Measurements from ENCODE around the gene ZCCHC8.
"Not testable (repeated sequence)": the region's sequence is repeated elsewhere in the genome, so short reads cannot be mapped to it uniquely, and the experiment has no call there.

Gene ZCCHC8

DNA sequence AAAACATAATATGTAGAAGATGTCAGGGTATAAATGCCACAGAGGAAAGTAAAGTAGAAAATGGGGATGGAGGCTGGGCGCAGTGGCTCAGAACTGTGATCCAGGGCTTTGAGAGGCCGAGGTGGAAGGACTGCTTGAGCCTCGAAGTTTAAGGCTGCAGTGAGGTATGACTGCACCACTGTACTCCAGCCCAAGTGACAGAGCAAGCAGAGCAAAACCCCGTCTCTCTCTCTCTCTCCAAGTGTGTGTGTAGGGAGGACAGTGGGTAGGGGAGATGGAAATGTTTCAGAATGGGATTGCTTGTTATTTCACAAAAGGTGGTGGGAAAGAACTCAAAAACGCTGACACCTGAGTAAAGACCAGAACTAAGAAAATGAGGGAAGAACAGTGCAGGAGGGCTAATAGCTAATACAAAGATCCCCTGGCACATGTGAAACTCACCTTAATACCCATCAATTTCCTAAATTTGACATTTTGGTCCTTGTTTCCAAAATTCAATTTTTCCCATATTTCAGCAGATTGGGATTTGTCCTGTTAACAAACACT, 5.7 kb upstream of the ZCCHC8 start:
- DNase-seq = no peak

DNA sequence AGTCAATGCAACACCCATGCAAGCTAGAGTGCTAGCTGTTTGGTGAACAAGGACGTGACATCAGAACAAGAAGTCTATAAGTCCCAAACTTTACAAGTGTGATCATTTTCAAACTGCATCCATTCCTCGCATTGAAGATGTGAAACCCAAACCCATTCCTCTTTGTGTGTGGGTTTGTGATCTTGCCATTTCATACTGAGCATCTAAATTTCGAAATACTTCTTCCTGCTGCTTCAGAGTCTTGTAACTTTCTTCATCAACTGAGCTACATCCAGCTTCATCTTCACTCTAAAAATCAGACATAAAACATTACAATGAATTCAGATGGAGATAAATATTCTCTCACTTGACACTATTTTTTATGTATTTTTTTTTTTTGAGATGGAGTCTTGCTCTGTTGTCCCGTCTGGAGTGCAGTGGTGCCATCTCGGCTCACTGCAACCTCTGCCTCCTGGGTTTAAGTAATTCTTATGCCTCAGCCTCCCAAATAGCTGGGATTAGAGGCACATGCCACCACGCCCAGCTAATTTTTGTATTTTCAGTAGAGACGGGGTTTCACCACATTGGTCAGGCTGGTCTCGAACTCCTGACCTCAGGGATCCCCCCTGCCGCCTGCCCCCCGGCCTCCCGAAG, 4.8 kb upstream of the ZCCHC8 start:
- no peak for DNase-seq

DNA sequence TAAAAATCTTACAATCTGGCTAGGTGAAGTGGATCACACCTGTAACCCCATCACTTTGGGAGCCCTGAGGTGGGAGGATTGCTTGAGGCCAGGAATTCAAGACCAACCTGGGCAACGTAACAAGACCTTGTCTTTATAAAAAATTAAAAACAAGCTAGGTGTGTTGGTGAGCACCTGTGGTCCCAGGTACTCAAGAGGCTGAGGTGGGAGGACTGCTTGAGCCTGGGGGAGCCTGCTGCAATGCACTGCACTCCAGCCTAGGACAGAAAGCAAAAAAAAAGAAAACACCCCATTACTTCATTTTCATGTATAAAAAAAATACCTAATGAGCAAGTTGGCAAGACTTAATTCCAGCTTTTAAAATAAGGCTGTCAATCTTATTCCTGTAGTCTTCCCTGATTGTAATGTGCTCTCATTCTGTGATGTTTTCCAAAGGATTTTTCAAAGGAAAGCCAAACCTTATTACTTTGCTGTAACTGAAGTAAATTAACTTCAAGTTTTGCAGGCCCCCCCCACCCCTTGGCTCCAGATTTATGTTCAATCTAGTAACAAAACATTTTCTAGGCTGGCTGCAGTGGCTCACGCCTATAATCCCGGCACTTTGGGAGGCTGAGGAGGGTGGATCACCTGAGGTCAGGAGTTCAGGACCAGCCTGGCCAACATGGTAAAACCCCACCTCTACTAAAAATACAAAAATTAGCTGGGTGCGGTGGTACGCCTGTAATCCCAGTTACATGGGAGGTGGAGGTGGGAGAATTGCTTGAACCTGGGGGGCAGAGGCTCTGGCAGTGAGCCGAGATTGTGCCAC, 3.3 kb upstream of the ZCCHC8 start:
- DNase-seq = no peak

DNA sequence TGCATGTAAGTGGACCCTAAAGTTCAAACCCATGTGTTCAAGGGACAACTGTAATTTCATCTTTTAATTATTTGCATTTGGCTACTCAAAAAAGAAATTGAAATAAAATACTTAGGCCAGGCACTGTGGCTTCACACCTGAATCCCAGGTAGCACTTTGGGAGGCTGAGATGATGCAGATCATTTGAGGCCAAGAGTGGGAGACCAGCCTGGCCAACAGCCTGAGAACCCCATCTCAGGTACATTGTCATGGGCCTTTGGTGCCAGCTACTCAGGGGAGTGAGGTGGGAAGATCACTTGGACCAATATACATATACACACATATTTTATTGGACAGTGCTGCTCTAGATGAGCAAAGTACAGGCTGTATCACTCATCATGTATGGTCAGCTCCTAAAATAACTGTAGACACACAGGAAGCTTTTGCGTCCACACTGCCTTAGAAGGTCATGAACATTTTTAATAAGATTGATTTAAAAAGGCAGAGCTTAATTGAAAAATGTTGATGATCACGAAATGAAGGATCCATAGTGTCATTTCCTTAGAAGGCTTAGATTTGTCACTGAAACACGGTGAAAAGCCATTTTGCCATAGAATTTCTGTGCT, 2.5 kb upstream of the ZCCHC8 start:
- no peak for DNase-seq

DNA sequence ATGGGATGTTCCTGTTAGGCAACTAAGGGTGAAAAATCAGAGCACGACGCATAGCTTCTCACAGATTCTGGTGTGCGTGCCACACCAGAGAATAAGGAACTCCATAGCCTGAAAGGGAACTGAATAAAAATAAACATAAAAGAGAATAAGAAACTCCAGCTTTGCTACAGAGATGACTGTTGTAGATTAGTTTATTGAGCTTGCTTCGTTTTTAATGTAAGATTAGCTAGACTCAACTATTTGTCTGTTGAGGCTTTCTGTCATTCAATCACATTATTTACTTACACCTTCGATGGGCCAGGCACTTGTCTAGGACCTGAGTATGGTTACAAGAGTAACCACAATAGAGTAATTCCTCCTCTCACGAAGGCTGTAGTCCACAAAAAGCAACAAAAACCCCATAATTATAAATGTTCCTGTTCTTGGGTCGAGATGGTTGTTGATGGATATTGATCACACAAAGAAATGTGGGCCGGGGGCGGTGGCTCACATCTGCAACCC, 807 bp upstream of the ZCCHC8 start:
- DNase-seq = no peak

DNA sequence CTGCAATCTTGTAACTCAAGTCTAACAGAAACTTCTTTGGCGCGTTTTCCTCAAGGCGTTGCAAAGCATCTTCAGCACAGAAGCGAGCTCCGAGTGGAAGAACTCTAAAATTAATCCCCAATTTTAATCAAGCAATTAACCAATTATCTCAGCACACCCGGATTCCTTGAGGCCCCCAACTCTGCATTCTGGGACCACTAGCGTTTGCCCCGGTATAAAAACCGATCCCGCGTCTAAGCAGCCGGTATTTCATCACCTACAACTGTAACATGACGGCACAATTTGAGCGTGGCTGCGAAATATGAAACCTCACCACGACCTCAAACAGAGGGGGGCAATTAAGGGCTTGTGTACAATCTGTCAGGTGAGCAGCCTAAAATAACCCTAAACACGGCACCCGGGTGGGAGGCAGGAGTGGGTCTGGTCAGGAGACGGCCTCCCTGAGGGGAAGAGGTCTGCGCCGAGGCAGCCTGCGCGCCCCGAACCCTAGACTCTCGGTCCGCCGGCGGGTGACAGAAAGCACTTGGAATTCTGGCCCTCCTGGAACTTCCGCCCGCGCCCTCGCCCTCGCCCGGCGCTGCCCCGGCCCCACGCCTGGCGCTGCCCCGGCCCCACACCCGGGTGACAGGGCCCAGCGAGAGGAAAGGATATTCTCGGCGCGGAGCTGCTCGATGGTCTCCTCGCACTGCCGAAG, 594 bp downstream of the ZCCHC8 start:
- peak; percentile 50 for DNase-seq

DNA sequence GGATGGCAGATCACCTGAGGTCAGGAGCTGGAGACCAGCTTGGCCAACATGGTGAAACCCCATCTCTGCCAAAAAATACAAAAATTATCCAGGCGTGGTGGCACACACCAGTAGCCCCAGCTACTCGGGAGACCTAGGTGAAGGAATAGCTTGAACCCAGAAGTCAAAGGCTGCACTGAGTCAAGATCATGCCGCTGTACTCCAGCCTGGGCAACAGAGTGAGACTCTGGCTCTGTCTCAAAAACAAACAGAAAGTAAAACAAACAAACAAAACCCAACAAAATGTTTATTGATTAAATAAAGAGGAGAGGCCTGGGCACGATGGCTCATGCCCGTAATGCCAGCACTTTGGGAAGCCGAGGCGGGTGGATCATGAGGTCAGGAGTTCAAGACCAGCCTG, 5.5 kb downstream of the ZCCHC8 start:
- DNase-seq = no peak

DNA sequence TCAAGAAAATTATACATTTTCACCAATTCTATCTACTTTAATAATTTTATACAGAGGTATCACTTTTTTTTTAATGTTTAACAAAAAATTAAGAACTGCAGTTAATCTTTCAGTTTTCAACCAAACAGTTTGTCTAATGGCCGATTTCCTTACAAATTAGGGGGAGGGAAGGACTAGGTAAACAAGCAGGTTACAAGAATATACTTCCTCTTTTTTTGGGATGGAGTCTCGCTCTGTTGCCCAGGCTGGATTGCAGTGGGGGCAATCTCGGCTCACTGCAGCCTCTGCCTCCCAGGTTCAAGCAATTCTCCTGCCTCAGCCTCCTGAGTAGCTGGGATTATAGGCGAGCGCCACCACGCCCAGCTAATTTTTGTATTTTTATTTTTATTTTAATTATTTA, 7.5 kb downstream of the ZCCHC8 start:
- DNase-seq = not testable (repeated sequence)

DNA sequence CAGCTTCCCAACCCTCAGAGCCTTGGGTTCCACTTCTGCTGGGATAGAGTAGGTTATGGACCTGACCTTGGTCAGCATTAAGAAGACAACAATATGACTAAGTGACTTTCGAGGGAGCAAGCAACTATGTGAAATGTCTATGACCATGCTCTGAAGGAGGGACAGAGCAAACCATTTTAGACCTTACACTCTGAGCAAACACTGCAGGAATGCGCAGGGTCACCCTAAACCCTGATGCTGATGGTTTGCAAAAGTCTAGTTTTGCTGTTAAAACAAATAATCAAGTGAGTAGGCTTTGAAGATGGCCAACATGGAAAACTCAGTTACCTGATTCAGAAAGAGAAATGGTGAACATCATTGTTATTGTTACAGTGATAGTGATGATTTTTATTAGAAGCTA, 8.7 kb downstream of the ZCCHC8 start:
- no peak for DNase-seq

DNA sequence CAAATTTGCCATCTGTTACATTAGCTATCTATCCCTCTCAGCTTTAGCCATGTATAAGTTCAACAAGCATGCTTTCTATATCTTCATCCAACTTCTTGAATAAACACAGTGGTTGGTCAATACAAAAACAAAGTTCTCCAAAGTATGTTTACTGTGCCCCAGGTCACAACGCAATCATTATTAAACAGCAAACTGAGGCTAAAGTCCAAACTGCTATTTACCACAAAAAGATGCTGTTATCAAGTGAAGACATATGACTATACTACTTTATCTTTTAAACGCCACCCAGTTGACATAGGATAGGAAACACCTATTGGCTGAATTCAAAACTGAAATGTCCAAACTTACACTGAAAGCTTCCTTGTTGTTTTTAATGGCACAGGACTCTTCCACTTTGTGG, 11.7 kb downstream of the ZCCHC8 start:
- DNase-seq = no peak

DNA sequence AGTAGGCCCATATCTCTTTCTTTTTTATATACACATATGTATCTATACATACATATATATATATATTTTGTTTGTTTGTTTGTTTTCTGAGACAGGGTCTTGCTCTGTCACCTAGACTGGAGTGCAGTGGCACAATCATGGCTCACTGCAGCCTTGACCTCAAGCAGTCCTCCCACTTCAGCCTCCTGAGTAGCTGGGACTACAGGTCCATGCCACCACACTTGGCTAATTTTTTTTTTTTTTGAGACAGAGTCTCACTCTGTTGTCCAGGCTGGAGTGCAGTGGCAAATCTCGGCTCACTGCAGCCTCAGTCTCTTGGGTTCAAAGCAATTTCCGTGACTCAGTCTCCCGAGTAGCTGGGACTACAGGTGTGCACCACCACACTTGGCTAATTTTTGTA, 12.9 kb downstream of the ZCCHC8 start:
- not testable (repeated sequence) for DNase-seq

DNA sequence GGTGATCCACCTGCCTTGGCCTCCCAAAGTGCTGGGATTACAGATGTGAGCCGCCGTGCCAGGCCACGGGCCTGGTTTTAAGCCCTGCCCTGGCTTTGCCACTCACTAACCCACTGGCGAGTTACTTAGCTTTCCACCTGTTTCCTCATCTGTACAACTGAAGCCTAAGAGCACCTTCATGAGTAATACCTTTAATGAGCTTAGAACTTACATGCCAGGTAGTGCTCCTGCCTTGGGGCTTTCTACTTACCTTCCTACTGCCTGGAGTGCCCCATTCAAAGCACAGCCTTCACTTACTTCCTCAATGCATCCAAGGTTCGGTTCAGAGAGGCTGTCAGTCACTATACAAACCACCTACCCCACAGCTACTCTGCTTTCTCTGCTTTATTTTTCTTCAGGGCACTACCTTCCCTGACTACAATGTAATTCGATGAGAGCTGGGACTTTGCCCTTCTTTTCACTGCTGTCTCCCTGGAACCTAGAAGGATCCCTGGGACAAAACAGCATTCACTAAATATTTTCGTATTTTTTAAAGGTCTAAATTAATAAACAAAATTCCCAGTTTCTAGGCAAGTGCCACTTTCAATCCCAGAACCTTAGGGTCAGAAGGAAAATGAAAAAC, 13.8 kb downstream of the ZCCHC8 start:
- no peak for DNase-seq

DNA sequence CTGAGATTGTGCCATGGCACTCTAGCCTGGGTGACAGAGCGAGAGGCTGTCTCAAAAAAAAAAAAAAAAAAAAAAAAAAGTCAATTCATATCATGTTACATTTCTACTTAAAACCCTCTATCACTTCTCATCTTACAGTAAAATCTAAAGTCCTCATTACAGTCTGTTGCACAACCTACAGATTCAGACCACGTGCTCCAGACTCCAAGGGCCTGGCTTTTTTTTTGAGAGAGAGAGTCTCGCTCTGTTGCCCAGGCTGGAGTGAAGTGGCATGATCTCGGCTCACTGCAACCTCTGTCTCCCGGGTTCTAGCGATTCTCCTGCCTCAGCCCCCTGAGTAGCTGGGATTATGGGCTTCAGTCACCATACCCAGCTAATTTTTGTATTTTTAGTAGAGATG, 14.4 kb downstream of the ZCCHC8 start:
- not testable (repeated sequence) for DNase-seq

DNA sequence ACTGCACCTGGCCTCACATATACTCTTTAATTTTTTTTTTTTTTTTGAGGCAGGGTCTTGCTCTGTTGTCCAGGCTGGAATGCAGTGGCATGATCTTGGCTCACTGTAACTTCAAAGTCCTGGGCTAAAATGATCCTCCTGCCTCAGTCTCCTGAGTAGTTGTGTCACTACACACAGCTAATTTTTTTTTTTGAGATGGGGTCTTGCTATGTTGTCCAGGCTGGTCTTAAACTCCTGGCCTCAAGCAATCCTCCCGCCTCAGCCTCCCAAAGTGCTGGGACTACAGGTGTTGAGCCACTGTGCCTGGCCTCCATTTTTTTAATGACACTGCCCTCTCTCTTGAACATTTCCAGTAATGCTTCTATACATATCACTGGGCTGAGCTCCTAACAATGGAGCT, 16.3 kb downstream of the ZCCHC8 start:
- DNase-seq = not testable (repeated sequence)

DNA sequence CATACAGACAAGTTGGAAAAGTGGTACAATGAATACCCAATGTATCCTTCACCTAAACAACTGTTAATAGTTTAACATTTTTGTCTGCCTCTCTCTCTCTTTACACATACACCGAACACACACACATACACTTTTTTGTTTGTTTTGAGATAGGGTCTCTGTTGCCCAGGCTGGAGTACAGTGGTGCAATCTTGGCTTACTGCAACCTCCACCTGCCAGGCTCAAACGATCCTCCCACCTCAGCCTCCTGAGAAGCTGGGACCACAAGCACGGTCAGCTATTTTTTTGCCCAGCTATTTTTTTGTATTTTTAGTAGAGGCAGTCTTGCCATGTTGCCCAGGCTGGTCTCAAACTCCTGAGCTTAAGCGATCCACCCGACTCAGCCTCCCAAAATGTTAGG, 16.8 kb downstream of the ZCCHC8 start:
- no peak for DNase-seq

DNA sequence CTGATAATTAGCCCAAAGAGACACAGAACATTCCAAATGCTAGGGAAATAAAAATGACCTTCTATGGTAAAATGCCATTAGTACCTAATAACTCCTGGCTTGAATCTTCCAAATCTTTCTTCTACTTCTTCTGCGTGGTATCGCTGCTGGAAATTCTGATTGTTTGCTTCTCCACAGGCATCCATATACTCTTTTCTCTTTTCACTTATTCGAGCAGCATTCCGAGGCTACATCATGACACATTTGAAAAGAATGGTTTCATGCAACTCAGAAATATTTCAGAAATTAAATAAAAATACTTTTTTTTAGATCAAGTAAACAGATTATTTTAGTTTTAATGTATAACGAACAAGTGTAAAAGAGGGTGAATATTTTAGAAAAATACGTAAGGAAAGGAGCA, 18.9 kb downstream of the ZCCHC8 start:
- DNase-seq = no peak

DNA sequence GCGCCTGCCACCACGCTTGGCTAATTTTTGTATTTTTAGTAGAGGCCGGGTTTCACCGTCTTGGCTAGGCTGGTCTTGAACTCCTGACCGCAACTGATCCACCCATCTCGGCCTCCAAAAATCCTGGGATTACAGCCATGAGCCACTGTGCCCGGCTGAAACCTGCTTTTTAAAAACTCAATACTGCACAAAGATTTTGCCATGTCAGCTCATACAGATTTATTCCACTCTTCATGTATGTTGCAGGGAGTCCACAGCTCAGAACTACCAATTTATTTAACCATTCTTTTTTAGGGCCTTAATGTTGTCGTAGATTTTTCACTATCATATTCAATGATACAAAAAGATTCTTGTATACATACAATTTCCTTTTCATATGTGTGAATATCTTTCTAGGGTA, 20.0 kb downstream of the ZCCHC8 start:
- DNase-seq = no peak

DNA sequence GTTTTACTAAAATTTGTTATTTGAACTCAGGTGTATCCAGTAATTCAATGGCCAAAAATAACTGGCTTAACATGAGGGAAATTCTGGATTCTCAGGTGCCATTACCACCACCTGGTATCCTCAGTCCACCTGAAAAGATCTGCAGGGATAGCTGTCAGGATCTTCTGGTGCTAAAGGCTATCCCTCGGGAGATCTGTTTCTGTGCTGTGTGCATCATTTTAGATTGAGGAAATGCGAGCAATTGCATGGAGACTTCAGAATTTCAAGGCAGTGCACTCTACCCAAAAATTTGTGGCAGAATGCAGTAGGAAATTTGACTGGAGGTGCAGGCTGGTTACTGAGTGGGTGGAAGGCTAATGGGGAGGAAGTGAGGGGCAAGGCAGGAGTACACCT, 26.4 kb downstream of the ZCCHC8 start:
- no peak for DNase-seq

DNA sequence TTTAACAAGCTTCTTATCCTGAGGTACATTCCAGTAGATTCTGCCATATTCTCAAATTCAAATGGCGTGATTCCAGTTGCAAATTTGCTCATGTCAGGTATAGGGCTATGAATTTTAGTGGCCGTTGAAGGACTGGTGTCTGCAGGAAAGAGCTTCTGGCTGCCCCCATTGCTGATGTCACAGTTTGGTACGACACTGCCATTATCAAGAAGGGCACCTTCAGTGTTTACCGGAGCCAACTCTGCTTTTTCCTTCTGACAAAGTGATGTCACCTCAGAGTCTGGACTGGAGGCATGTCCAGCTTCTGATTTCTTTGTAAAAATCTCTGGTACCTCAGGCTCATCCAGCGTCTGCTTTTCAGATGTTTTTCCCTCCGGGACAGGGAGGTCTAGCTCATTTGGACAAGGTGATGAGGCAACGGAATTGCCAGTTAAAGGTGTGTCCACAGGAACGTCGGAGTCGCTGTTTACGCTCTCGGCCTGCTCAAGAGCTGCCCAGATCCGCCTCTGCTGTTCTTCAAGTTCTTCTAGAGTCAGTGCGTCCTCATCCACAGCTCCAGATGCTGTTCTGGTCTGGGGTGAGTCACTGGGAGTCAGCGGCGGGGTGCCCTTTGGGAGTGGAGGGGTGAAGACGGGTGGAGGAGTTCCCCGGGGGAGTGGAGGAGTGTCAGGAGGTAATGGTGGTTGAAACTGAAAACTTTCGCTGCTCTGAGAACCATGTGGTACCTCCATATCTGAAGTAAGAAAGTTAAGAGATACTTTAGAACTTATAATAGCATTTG, 27.0 kb downstream of the ZCCHC8 start:
- no peak for DNase-seq

DNA sequence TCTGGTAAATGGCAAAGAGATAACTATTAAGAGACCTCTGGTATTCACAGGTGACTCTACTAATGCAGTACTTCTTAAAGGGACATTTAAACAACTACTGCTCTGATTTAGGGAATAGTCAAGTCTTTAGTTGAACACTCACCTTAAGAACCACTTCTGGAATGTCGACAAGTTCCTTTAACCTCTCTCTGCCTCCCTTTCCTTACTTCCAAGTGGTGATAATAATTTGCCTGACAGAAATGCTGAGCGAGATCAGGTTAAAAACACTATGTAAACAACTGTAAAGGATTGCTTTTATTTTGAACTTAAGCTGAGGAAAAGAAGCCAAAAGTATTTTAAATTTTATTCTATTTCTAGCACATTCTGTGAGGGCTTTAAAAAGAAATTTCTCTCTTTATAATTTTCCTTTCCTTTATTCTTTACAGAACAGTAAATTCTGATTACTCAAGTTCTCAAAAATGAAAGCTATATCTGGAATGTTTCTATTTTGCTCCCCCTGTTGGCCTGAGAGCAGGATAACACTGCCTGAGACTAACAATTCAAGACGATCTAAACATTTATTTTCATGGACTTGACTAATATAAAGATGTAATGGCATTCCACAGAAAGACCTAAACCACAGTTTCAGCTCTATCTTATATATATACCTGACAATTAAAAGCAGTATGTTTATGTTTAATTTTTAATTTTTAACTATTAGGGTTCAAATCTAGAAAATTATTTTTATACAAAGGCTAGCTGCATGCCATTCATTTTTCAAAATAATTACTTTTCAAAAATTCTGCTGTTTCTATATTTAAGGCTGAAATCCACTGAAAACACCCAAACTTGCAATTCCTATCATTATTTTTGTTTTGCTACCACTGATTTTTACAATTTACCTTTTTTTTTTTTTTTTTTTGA, 29.2 kb downstream of the ZCCHC8 start:
- DNase-seq = no peak

DNA sequence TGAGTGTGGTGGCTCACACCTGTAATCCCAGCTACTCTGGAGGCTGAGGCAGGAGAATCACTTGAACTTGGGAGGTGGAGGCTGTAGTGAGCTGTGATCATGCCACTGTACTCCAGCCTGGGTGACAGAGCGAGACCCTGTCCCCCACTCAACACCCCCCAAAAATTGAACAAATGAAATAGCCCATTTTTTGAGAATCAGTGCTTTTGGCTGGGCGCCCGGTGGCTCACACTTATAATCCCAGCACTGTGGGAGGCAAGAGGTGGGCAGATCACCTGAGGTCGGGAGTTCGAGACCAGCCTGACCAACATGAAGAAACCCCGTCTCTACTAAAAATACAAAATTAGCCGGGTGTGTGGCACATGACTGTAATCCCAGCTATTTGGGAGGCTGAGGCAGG, 30.2 kb downstream of the ZCCHC8 start:
- not testable (repeated sequence) for DNase-seq
